ENCODE results near the gene TPD52L1.
"Not testable (repeated sequence)": the region's sequence is repeated elsewhere in the genome, so short reads cannot be mapped to it uniquely, and the experiment has no call there.

The TPD52L1 gene

DNA sequence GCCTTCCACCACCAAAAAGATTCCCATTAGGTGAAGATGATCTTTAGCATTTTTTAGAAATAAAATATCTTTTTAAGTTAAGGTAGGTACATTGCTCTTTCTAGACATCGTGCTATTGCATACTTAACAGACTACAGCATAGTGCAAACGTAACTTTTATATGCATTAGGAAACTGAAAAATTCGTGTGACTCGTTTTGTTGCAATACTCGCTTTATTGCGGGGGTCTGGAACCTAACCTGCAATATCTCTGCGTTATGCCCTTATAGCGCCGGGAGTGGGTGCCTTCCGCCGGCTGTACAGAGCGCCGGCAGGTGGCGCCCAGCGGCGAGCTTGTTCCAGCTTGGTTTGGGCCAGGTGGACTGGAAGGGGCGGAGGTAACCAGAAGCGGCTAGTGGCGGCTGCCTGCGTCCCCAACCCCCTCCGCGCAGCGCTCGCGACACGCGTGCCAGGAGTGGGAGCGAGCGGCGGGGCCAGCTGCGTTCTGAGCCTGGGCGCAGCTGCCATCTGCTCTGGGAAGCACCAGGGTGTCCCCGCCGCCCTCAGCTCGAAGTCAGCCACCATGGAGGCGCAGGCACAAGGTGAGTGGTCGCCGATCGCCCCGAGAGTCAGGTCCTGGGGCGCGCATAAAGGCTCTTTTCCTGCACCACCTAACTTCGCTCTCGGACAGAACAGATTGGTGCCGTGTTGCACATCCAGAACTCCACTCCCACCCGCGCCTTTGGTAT is at the start of gene TPD52L1:
TSS of gene TPD52L1 (plus strand) at position 383 of the 727 bp plus-strand sequence. CDS start at position 562, 179 bp downstream.
- peak in 1 of 2 donors; percentile 25 for DNase-seq (ENCODE audit: extremely low read depth in 1 of 2, low read depth in 1 of 2)

- no peak for DNase-seq (ENCODE audit: extremely low read depth in 1 of 2, low read depth in 1 of 2)
These were observed 49.1 kb upstream of the TPD52L1 start for GRCh38 chr6:125104425-125104824.

DNA sequence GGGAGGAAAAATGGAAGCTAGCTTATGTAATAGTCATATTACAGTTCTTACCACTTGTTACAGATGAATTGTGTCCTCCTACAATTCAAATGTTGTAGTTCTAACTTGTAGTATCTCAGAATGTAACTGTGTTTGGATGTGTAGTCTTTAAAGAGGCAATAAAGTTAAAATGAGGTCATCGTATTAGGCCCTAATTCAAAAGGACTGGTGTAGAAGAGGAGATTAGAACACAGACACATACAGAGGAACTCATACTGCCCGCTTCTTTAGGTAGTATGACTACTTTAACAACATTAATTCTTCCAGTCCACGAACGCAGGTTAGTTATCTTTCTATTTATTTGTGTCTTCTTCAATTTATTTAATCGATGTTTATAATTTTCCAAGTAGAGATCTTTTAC is 46.5 kb upstream of the TPD52L1 start:
- DNase-seq (ENCODE audit: extremely low read depth in 1 of 2, low read depth in 1 of 2), result no peak

- no peak for DNase-seq (ENCODE audit: extremely low read depth in 1 of 2, low read depth in 1 of 2)
These were observed 45.7 kb upstream of the TPD52L1 start for GRCh38 chr6:125107896-125108295.

GRCh38 chr6:125110056-125110455 is 43.5 kb upstream of the TPD52L1 start:
- DNase-seq (ENCODE audit: extremely low read depth in 1 of 2, low read depth in 1 of 2), result no peak

- no peak for DNase-seq (ENCODE audit: extremely low read depth in 1 of 2, low read depth in 1 of 2)
These were observed 42.2 kb upstream of the TPD52L1 start for GRCh38 chr6:125111219-125111983.

DNA sequence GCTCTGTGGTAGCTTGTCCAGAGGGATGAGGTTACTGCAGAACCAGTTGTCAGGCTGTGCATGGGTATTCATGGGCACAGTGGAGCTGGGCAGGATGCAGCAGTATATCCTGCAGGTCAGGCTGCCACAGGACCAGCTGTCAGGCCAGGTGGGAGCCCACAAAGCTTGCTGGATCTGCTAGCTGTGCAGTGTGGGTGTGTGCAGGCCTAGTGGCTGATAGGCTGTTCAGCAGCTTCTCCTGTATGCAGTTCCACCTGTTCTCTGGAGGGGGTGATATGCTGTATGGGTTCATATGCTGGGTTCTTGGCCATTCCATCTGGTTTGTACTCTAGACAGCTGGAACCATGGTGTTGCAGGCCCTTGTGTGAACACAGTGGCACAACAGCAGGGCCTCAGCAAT is 40.6 kb upstream of the TPD52L1 start:
- no peak for DNase-seq (ENCODE audit: extremely low read depth in 1 of 2, low read depth in 1 of 2)

GRCh38 chr6:125114248-125114858 is 39.2 kb upstream of the TPD52L1 start:
- DNase-seq (ENCODE audit: extremely low read depth in 1 of 2, low read depth in 1 of 2), result no peak

- DNase-seq (ENCODE audit: extremely low read depth in 1 of 2, low read depth in 1 of 2), result no peak
These were observed 37.4 kb upstream of the TPD52L1 start for GRCh38 chr6:125116170-125116569.

DNA sequence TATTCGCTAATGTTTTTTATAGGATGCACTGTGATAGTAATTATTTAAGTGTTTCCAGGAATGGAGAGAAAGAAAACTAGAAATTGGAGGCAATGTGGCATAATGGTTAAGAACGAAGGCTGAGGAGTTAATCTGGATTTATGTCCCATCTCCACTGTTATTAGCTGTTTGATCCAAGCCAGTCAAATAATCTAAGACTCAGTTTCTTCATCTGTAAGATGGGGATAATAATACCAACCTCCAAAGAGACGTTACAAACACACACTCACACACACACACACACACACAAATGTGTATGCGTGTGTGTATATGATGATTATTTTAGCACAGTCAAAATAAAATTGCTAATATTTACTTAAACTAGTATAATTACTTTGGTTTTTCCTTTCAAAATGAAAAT is 36.9 kb upstream of the TPD52L1 start:
- DNase-seq (ENCODE audit: extremely low read depth in 1 of 2, low read depth in 1 of 2), result no peak

GRCh38 chr6:125117818-125118217 is 35.8 kb upstream of the TPD52L1 start:
- no peak for DNase-seq (ENCODE audit: extremely low read depth in 1 of 2, low read depth in 1 of 2)

DNA sequence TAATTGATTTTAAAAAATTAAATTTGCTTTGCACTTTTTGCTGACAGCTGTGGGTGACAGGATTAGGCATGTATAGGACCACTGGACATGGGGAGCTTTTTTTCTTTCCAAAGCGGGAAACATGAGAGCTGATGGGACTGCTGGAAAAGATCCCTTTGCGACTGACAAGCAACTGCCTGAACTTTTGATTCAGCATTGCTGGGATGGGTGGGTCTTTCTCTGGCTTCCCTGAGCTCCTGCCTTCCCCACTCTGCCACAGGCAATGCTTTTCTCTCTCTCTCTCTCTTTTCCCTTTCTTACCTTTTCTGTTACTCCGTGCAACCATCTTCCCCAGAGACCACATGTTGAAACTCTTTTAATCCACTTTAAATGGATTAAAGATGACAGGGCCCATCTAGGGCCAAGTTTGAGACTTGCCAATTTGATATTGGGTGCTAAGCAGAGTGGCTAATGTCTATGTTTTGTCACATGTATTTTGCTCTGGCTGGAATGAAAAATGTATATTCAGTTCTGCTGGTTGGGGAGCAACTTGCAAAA is 33.5 kb upstream of the TPD52L1 start:
- no peak for DNase-seq (ENCODE audit: extremely low read depth in 1 of 2, low read depth in 1 of 2)

- DNase-seq (ENCODE audit: extremely low read depth in 1 of 2, low read depth in 1 of 2), result no peak
These were observed 31.7 kb upstream of the TPD52L1 start for GRCh38 chr6:125121894-125122293.

DNA sequence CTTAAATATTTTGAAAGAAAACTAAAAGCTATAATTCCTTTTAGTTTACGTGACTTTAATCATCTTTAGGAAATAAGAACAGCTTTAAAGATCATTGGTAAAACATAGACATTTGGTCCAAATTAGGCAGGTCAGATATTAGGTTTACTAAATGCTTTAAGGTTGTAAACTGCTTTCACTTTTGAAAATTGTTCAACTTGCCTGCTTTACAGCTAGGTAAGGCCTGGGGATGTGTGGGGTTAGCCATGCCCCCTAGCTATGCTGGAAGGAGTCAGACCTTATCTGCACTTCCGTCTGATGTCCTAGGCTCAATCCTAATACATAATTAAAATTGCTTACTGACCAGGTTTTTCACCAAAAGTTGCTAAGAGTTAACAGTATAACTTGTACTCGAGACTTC is 30.5 kb upstream of the TPD52L1 start:
- DNase-seq (ENCODE audit: extremely low read depth in 1 of 2, low read depth in 1 of 2), result no peak

GRCh38 chr6:125123468-125124048 is 30.0 kb upstream of the TPD52L1 start:
- DNase-seq (ENCODE audit: extremely low read depth in 1 of 2, low read depth in 1 of 2), result no peak

- DNase-seq (ENCODE audit: extremely low read depth in 1 of 2, low read depth in 1 of 2), result no peak
These were observed 29.4 kb upstream of the TPD52L1 start for GRCh38 chr6:125124049-125124669.

DNA sequence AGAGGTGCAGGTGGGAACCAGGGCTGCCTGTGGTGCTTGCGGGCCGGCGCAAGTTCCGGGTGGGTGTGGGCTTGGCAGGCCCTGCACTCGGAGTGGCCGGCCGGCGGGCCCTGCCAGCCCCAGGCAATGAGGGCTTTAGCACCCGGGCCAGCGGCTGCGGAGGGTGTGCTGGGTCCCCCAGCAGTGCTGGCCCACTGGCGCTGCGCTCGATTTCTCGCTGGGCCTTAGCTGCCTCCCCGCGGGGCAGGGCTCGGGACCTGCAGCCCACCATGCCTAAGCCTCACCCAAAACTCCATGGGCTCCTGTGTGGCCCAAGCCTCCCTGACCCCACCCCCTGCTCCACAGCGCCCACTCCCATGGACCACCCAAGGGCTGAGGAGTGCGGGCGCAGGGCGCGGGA is 27.7 kb upstream of the TPD52L1 start:
- DNase-seq (ENCODE audit: extremely low read depth in 1 of 2, low read depth in 1 of 2), result not testable (repeated sequence)

- no peak for DNase-seq (ENCODE audit: extremely low read depth in 1 of 2, low read depth in 1 of 2)
These were observed 24.2 kb upstream of the TPD52L1 start for GRCh38 chr6:125129354-125129753.

GRCh38 chr6:125132058-125132457 is 21.5 kb upstream of the TPD52L1 start:
- DNase-seq (ENCODE audit: extremely low read depth in 1 of 2, low read depth in 1 of 2), result no peak

GRCh38 chr6:125136378-125136777 is 17.2 kb upstream of the TPD52L1 start:
- no peak for DNase-seq (ENCODE audit: extremely low read depth in 1 of 2, low read depth in 1 of 2)

- no peak for DNase-seq (ENCODE audit: extremely low read depth in 1 of 2, low read depth in 1 of 2)
These were observed 15.5 kb upstream of the TPD52L1 start for GRCh38 chr6:125138083-125138482.
